Measurements from ENCODE around the gene PIP5K1A.

PIP5K1A gene

DNA sequence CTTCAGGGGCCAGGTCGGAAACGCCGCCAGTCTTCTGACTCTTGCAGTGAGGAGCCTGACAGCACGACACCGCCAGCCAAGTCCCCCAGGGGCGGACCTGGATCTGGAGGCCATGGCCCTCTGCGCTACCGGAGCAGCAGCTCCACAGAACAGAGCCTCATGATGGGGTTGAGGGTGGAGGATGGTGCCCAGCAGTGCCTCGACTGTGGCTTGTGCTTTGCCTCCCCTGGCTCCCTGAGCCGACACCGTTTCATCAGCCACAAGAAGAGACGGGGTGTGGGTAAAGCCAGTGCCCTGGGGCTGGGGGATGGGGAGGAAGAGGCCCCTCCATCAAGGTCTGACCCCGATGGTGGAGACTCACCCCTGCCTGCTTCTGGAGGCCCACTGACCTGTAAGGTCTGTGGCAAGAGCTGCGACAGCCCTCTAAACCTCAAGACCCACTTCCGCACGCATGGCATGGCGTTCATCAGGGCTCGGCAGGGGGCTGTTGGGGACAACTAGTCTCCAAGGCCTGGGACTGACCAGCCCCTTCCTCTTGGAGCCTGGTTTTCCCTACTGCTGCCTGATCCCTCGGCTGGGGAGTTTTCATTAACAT is 92.5 kb downstream of the PIP5K1A start:
- no peak for DNase-seq

DNA sequence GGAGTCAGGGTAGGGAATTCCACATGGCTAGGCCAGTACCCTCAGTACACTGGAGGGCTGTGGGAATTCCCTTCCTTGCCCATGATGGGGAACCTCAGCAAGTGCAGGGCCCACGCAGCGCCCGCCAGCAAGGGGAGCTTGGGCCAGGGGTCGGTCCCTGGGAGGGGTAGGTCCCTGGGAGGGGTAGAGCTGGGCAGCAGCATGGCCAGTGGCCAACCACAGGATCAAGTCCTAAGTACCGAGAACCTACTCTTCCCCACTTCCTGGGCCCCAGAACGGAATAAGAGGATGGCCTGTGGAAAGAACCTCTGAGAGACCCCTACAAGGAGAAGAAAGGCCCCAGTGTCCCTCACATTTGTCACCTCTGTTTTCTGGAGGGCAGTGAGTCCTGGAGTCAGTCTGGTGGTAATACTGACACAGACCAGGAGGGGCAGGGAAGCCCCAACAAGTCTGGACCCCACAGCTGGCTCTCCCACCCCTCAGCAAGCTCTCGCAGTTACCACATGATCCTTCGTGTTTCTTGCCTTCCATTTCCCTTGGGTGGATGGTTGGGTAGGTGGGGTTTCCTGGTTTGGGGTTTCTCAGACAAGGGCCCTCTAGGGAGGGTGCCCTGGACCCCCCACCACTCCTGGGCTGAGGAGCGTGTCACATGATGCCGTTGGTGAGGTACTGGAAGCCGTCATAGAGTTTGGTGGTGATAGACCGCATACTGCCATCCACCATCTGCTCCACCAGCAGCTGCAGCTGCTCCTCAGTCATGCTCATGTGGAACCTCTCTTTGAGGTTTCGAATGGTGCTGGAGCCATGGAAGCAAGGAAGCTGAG is 94.1 kb downstream of the PIP5K1A start:
- peak in 1 of 2 donors; percentile 15 for DNase-seq

DNA sequence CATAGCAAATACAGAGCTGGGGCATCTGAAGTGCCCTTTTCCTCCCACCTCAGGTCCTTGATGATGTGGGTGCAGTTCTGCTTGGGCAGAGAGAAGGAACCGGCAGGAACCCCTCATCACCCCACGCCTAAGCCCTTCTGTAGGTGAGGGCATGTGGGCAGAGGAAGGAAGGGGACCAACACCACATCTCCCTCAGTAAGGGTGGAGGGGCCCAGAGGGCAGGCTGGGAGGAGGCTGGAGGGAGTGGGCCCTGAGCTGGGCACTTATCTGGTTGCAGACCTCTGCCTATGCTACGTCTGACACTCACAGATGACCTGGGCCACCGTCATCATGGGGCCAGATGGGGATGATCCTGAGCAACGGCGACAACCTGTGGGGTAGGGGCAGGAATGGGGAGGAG is 94.7 kb downstream of the PIP5K1A start:
- DNase-seq: no peak

DNA sequence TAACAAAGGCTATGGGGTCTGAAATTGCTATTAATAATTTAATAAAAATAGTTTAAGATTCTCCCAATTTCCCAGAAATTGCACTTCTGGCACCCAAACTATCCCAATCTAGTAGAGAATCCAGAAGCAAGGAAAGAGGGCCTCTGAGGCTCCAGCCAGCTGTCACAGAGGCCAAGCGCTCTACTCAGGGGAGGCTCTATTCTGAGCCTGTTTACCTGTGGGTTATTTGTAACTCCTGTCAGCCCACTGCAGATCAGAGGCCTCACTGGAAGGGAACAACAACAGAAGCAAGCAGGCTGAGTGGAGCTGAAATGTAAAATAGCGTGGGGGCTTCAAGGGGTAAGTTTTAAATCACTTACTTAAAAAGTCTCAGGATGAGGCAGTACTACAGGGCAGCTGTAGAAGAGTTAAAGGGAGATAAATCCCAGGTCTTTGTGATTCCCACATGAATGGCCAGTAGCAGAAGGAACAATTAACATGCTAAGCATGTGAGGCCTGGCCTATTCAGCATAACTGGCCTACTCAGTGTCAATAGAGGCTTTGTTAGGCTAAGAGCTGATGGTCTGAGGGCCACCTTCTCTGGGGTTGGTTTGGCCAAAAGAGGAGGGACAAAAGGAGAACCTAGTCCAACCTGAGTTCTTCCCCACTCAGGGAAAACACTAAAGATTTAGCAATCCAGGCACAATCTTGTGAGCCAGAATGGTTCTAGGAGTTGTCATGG is 96.5 kb downstream of the PIP5K1A start:
- DNase-seq: no peak

Data from CD4-positive, alpha-beta T cell treated with Interleukin-1 beta for 1 hour (primary cell).